ENCODE results near the gene EGF.

EGF gene

DNA sequence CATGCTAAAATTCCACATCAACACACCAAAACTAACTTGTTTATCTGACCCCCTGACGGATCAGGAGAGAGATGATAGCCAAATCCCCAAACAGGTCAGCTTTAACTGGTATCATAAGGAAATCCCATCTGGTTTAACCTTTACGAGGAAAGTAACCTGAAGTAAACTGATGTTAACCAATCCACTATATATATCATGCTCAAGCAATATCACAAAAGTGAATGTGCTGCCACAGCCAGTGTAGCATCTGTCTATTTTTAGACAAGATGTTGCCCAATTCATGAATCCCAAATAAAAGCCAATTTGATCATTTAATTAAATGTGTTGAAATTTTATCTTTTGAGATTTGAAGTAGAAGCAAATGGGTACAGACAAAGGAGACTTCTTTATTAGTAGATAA lies 44.5 kb downstream of the EGF start:
- no peak for DNase-seq (ENCODE audit: low read depth in 2 of 2, low spot score in 1 of 2)

DNA sequence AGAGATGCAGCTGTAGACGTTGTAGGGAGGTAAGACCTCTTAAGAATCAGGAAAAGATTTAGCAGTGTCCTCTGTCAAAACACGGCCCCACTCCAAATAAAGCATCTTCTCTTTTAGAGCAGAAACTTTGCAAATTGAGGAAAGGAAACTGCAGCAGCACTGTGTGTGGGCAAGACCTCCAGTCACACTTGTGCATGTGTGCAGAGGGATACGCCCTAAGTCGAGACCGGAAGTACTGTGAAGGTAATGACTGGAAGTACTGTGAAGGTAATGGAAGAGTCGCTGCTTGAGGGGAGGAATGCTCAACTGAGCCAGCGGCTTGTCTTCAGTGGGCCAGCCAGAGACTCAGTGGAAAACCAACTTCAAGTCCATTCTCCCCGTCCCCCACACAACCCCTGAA lies 46.5 kb downstream of the EGF start:
- no peak for DNase-seq (ENCODE audit: low read depth in 2 of 2, low spot score in 1 of 2)

DNA sequence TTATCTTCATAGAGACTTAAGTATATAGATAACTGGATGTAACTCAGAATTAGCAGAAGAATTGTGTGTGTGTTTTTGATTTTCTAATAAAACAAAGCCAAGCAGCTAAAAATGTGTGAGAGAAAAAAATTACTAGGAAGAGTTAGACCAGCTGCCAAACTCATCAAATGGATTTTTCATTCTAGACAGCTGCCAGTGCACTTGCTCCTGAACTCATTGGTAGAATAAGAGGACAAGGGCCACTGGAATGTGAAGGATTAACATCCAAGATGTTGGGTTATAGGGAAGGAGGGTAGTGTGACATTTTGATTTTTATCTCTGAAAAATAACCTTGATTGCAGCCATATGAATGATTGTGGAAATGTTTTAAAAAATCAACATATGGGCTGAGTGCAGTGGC lies 49.7 kb downstream of the EGF start:
- DNase-seq (ENCODE audit: low read depth in 2 of 2, low spot score in 1 of 2) = no peak

DNA sequence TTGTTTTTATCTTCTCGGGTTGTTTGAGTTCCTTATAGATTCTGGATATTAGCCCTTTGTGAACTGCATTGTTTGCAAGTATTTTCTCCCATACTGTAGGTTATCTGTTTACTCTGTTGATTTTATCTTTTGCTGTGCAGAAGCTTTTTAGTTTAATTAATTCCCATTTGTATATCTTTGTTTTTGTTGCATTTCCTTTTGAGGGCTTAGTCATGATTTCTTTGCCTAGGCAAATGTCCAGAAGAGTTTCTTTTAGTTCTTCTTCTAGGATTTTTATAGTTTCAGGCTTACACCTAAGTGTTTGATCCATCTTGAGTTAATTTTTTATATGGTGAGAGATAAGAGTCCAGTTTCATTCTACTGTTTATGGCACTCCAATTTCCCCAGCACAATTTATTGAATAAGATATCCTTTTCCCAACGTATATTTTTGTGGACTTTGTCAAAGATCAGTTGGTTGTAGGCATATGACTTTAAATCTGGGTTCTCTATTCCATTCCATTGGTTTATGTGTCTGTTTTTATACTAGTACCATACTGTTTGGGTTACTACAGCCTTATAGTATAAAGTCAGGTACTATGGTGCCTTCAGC lies 54.3 kb downstream of the EGF start:
- no peak for DNase-seq (ENCODE audit: low read depth in 2 of 2, low spot score in 1 of 2)

DNA sequence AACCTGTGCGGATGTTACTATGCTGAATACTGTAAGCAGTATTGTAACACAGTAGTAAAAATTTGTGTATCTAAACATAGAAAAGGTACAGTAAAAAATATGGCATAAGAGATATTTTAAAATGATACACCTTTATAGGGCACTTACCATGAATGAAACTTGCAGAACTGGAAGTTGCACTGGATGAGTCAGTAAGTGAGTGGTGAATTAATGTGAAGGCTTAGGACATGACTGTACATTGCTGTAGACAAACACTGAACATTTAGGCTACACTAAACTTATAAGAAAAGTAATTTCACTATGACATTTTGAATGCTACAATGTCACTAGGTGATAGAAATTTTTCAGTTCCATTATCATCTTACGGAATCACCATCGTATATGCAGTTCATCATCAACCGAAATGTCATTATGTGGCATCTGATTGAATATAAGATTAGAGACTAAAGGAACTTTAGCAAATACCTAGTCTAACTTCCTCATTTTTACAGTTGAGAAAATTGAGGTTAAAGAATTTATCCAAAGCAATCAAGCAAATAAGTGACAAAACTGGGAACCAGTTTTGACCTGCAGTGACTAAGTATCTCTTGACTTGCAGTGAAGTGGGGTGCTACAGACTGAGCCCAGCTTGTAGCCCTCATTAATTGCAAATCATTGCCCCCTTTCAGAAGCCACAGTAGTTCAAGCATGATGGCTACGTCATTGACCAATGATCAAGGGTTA lies 55.3 kb downstream of the EGF start:
- no peak for DNase-seq (ENCODE audit: low read depth in 2 of 2, low spot score in 1 of 2)

DNA sequence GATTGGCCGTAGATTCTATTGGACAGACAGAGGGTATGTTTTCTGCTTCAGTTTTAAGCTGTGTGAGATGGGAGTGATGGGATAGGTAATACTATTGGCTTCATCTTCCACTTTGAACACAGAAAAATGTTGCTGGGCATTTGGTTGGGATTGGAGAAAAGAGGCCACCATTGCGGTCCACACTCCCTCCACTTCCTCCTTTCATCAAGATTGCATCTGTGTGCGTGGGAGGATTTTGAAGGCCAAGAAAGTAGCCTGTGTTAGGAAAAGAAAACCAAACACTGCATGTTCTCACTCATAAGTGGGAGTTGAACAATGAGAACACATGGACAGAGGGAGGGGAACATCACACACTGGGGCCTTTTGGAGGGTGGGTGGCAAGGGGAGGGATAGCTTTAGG lies 56.4 kb downstream of the EGF start:
- DNase-seq (ENCODE audit: low read depth in 2 of 2, low spot score in 1 of 2) = no peak

GRCh38 chr4:109969919-109970318 lies 57.2 kb downstream of the EGF start:
- no peak for DNase-seq (ENCODE audit: low read depth in 2 of 2, low spot score in 1 of 2)

DNA sequence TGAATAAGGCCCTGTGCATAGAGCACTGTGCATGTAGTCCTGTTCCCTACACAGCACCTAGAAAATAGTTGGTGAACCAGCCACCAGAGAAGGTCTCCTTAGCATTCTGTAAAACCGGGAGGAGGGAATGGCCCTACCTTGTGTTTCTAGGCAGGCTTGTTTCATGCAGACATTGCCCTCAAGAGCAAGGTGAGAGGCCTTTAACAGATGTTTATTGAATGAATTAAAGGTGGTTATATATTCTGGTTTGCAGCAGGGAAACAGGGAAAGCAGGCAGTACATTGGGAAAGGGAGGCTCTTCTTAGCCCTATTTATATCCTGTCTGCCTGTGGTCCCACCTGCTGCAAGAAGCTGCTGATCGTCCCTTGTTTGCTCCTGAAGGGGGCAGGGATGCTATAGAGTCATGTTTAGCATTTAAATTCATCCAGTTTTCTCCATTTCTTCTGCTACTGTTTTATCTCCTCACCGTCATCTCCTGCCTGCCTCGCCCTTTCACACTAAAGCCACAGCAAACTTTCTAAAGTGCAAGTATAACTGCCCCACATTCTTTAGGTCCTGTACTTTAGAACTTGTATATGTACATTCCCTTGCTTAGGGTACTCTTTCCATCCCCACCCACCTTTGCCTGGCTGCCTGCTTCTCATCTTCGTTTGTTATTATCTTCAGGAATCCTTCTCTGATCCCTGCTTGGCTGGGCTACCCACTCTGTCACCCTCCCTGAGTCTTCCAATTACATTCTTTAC lies 60.3 kb downstream of the EGF start:
- no peak for DNase-seq (ENCODE audit: low read depth in 2 of 2, low spot score in 1 of 2)

- DNase-seq (ENCODE audit: low read depth in 2 of 2, low spot score in 1 of 2) = no peak
Measured at GRCh38 chr4:109973529-109973905, 60.8 kb downstream of the EGF start.

GRCh38 chr4:109976189-109976588 lies 63.5 kb downstream of the EGF start:
- DNase-seq (ENCODE audit: low read depth in 2 of 2, low spot score in 1 of 2) = no peak

DNA sequence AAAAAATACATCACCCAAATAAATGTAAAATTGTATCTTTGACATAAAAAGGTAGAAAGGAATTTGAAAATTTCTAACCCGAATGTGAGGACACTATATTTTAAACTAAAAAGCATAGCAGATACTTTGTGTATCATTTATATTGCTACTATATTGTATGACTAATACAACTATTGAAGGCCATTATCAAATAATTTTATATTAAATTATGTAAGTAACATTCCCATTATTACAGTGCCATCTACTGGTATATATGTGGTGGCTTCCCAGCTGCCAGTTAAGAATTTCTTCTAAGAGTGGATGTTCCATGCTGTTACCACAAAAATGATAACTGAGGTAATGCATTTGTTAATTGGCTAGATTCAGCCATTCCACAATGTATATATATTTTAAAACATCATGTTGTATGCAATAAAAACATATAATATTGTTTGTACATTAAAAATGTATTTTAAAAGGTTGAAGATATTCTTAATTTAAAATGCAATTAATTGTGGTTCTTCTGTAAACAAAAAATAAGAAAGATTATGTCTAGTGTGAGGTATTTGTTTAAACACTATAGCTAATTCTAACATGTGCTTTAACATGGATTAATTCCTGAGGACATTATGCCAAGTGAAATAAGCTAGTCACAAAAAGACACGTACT lies 65.3 kb downstream of the EGF start:
- DNase-seq (ENCODE audit: low read depth in 2 of 2, low spot score in 1 of 2) = no peak

DNA sequence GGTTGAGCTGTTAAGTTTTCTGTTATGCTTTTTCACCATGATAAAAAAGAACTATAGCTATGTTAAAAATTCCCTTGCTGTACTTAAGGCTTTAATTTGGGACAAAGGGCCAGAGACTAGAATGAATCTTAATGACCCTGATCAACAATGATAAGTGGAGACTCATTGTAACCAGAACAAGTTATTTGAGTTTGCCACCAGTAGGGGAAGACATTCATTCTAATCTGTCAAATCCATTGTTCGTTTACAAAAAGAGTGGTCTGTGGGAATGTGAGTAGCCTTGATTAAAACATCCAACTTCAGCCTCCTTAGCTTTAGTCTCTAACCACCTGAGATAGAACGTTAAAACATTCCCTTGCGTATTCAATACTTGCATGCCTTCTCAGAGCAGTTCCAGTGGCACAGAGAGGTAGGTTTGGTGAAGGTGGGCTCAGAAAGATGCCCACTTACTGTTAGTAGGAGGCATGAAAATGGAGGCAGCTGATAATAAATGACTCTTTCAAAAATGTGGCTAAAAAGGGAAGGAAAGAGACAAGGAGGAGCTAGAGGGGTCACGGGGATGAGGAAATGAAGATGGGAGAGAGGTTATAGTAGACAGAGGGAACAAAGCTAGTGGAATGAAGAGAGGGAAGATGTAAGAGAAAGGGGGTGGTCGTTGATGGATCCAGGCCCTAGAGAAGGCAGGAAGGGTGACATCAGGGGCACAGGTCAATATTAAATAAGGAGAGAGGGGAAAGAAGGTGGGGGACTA lies 66.2 kb downstream of the EGF start:
- no peak for DNase-seq (ENCODE audit: low read depth in 2 of 2, low spot score in 1 of 2)

DNA sequence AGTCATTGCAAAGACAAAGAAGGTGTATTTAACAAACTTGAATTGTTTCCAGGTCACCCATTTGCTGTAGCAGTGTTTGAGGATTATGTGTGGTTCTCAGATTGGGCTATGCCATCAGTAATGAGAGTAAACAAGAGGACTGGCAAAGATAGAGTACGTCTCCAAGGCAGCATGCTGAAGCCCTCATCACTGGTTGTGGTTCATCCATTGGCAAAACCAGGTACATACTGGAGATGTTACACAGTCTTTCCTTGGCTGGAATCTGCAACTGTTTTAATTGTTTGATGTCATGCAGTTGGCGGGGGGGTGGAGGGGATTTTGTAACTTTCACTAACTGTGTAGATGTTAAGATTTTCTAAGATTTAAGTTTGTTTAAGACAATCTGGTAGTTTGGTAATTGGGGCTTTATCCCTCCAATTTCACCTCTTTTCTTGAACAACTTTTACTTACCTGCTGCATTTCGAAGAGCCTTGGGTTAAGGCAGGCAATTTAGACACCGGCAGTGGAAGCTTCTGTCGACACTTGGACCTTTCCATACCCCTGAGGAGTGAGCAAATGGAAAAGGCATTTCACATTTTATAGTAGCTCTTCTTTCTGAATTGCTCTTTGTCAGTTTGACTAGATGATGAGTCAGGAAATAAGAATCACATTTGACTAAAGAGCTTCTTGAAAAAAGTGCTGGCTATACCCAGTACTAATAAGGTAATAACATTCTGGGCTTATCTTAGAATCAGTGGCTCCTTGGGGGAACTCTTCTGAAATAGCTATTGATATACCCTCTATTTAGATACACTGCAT lies 67.4 kb downstream of the EGF start:
- no peak for DNase-seq (ENCODE audit: low read depth in 2 of 2, low spot score in 1 of 2)

GRCh38 chr4:109981936-109982335 lies 69.3 kb downstream of the EGF start:
- no peak for DNase-seq (ENCODE audit: low read depth in 2 of 2, low spot score in 1 of 2)

GRCh38 chr4:109982521-109982920 lies 69.8 kb downstream of the EGF start:
- no peak for DNase-seq (ENCODE audit: low read depth in 2 of 2, low spot score in 1 of 2)

GRCh38 chr4:109985993-109986974 lies 73.6 kb downstream of the EGF start:
- DNase-seq (ENCODE audit: low read depth in 2 of 2, low spot score in 1 of 2) = no peak

- DNase-seq (ENCODE audit: low read depth in 2 of 2, low spot score in 1 of 2) = no peak
Measured at GRCh38 chr4:109989044-109989443, 76.4 kb downstream of the EGF start.

GRCh38 chr4:109989618-109990017 lies 76.9 kb downstream of the EGF start:
- no peak for DNase-seq (ENCODE audit: low read depth in 2 of 2, low spot score in 1 of 2)
